22Rv1 (cell line): ENCODE results near the gene GRAP.

Source experiments
- H3K27ac ChIP-seq: fragments of 450-650 bp; 2 replicates; pipeline ENCODE4 v1.5.1; 2017
- CTCF ChIP-seq: fragments of 450-650 bp; IDR thresholded peaks from 2 replicates; pipeline ENCODE4 v1.5.1; 2017; ENCODE audit warnings: mild to moderate bottlenecking
- ZFX ChIP-seq: fragments of 450-650 bp; IDR thresholded peaks from 2 replicates; pipeline ENCODE4 v1.6.1; 2017; ENCODE audit warnings: antibody characterized with exemption, borderline replicate concordance

The GRAP gene

GRCh38 chr17:18981335-18981641, 65.5 kb downstream of the GRAP start:
- peak overlapping the region; percentile 46; the same call in 1 of the 2 replicates for H3K27ac ChIP-seq
- TF ChIP-seq CTCF = no peak
- TF ChIP-seq ZFX = no peak

GRCh38 chr17:18980682-18981334, 65.9 kb downstream of the GRAP start:
- TF ChIP-seq ZFX (no peak), CTCF (no peak)
- no peak overlapping the region for H3K27ac ChIP-seq

- no peak overlapping the region for H3K27ac ChIP-seq
- TF ChIP-seq ZFX = no peak
- no peak for TF ChIP-seq CTCF
Measured at GRCh38 chr17:18978655-18979054, 68.1 kb downstream of the GRAP start.

GRCh38 chr17:18978050-18978449, 68.7 kb downstream of the GRAP start:
- no peak overlapping the region for H3K27ac ChIP-seq
- TF ChIP-seq CTCF (no peak), ZFX (no peak)

GRCh38 chr17:18977646-18978045, 69.1 kb downstream of the GRAP start:
- no peak overlapping the region for H3K27ac ChIP-seq

GRCh38 chr17:18977021-18977420, 69.7 kb downstream of the GRAP start:
- TF ChIP-seq ZFX (no peak), CTCF (no peak)

More at GRCh38 chr17:18977646-18978045, 69.1 kb downstream of the GRAP start:
- TF ChIP-seq CTCF (no peak), ZFX (no peak)

GRCh38 chr17:18976201-18976600, 70.6 kb downstream of the GRAP start:
- TF ChIP-seq CTCF = no peak
- no peak for TF ChIP-seq ZFX
- no peak overlapping the region for H3K27ac ChIP-seq

More at GRCh38 chr17:18977021-18977420, 69.7 kb downstream of the GRAP start:
- no peak overlapping the region for H3K27ac ChIP-seq
